Measurements from ENCODE around the gene PISD.

- TF ChIP-seq POLR2A (IDR thresholded peaks at IDR 0.05; ENCODE audit: low read depth, low read length) = no peak
- TF ChIP-seq CTCF (IDR thresholded peaks at IDR 0.05; ENCODE audit: extremely low read depth in 1 of 2, insufficient read depth in 1 of 2, low read depth in 1 of 2, low read length in 2 of 2) = no peak
- TF ChIP-seq POLR2AphosphoS5 (IDR thresholded peaks at IDR 0.05; ENCODE audit: insufficient read depth, low read depth, low read length) = no peak
These were observed 30.3 kb upstream of the PISD start for GRCh38 chr22:31692186-31692886.
